ENCODE data around the gene CFAP61.

The CFAP61 gene

GRCh38 chr20:20038586-20038985 is 13.7 kb upstream of the CFAP61 start:
- DNase-seq = no peak

- no peak for DNase-seq
Measured at GRCh38 chr20:20039752-20040387, 12.5 kb upstream of the CFAP61 start.

GRCh38 chr20:20051767-20052073 is 612 bp upstream of the CFAP61 start:
- DNase-seq = no peak

DNA sequence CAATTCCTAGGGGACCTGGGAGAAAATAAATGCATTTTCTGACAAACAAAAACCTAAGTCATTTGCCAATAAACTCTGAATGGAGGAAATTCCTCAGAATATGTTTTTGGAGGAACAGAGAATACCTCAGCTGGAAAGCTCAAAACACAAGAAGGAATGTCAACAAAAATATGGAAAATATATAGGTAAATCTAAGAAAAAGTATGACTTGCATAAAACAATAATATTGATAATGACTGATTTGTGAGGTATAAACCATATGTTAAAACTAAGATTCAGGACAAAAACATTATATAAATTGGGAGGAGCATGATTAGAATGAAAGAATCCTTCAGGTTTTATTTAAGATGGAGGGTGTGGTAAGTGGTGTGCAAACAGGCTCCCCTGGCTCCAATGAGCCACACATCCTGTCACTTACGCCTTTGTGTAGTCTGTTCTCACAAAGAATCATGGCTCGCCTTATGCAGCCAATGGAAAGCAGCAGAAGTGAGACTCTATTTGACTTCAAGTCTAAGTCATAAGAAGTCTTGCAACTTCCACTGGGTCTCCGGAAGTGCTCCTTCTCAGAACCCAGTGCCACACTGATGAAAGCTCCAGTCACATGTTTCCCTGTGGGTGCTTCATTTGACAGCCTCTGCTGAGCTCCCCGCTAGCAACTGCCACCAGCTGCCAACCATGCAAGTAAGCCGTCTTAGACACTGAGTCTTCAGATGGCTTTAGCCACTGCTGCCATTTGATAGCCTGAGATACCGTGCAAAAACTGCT is 8.1 kb downstream of the CFAP61 start:
- DNase-seq = no peak

GRCh38 chr20:20063941-20064702 is 11.8 kb downstream of the CFAP61 start:
- DNase-seq = no peak

DNA sequence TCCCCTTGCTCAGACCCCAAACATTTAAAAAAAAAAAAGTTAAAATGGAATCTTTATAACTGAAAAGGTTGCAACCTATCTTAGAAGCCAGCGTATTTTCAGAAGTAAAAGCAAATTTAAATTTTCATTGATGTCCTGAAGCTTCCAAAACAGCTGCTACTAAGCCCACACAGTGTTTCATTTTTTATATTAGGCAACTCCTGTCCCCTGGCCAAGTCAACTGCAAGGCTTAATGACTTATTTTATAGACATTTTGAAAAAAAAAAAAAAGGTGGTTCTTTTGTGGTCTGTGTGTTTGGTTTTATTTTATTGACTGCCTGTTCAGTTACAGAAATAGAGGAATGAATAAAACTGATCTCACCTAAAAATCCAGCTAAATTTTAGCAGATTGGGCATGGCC is 13.0 kb downstream of the CFAP61 start:
- no peak for DNase-seq

- no peak for DNase-seq
Measured at GRCh38 chr20:20070871-20071726, 18.8 kb downstream of the CFAP61 start.

DNA sequence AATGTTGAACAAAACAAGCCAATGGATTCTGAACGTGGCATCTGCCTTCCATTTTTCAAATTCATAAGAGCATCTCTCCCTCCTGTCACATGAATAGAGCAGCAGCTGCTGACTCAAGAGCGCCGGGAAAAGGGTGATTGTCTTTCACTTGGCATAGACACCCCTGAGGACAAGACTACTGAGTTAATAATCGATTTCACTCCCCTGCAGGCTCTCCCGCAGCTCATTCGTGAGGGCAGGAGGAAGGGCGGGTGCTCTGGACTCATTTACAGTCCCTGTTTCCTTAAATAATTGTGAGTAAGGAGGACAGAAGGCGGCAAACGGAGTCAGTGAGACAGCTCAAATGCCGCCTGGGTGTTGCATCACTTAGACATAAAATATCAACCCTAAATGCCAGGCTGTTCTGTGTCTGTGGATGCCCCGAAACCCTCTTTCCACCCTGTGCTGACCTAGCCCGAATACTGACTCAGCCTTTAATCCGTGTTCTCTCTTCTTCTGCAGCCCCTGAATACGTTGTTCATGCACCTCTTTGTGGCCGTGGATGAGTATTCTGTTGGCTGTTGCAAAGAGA is 21.6 kb downstream of the CFAP61 start:
- peak; percentile 58 for DNase-seq

- no peak for DNase-seq
Measured at GRCh38 chr20:20075032-20075431, 22.7 kb downstream of the CFAP61 start.

- DNase-seq = no peak
Measured at GRCh38 chr20:20076297-20077065, 24.1 kb downstream of the CFAP61 start.

DNA sequence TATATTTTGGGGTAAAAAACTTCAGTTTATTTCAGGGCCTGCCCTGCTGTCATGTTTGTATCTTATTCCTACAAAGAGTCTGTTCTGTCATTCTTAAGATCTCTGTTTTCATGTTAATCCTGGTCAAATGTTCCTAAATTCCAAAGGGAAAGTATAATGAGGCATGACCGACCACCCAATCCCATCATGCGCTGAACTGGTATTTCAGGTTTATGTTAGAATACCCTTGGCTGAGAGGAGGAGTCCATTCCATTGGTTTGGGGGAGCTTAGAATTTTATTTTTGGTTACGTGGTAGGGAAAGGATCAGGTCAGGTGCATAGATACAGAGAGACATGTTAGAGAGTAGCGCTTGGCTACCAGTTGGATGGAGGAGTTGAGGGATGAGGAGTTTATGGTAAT is 25.7 kb downstream of the CFAP61 start:
- no peak for DNase-seq

DNA sequence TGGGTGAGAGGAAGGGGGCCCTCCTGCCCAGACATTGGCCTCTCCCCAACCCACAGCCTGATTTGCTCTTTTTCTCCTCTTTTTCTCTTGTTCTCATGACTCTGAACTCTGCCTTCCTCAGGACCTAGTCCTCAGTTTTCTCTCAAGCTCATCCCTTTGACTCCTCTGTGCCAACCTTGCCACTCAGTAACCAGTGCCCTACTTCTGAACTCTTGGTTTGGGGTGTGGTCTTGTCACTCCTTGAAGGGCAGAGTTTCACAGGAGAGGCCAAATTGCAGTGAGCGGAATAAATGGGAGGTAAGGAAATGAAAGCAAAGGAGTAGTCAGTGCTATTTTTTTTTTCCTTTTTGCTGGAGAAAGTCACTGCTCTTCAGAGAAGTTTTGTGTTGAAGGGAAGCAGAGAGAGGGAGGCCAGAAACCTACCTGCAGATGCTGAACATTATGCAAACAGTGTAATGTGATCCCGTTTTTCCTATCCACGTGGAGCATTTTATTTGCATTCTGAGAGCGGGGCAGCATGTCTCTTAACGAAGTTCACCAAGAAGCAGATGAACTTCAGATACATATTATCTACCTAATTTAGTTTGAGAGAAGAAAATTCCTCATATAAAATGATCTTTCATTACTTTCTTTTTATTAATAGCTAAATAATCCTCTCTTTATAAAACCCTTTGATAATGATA is 26.9 kb downstream of the CFAP61 start:
- no peak for DNase-seq

- peak; percentile 67 for DNase-seq
Measured at GRCh38 chr20:20083807-20084206, 31.5 kb downstream of the CFAP61 start.

- DNase-seq = no peak
Measured at GRCh38 chr20:20084296-20084752, 32.0 kb downstream of the CFAP61 start.

- no peak for DNase-seq
Measured at GRCh38 chr20:20085071-20085470, 32.7 kb downstream of the CFAP61 start.

DNA sequence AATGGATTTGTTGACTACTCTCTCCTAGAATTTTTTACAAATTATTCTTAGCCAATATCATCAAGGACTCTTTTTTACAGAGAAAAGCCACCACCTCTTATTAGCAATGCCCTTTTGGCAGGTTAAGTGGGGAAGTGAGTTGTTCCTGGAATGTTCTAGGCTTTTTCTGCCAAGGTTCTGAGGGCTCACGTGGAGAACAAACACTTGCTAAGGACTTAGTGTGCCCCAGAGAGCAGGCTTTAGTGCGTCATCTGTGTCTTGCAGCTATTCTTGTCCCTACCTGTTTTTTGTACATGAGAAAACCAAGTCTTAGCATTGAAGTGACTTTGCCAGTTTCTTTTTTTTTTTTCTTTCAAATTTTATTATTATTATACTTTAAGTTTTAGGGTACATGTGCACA is 33.5 kb downstream of the CFAP61 start:
- no peak for DNase-seq

GRCh38 chr20:20089018-20089417 is 36.7 kb downstream of the CFAP61 start:
- no peak for DNase-seq

DNA sequence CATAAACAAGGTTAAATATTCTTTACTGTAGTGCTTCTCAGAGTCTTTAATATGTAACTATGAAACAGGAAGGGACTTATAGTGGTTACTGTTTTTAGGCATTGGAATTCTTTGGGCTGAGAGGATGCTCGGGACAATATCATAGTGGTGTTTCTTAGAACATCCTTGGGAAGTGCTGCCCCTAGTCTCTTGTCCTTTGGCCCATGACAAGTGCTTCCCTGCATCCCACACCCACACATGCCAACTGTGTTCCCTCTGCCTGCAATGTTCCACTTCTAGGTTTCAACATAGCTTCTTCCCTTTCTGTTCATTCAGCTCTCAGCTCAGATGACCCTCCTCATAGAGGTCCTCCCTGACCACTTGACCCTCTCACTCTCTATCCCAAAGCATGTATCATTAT is 37.6 kb downstream of the CFAP61 start:
- DNase-seq = no peak

- no peak for DNase-seq
Measured at GRCh38 chr20:20092827-20093226, 40.5 kb downstream of the CFAP61 start.

DNA sequence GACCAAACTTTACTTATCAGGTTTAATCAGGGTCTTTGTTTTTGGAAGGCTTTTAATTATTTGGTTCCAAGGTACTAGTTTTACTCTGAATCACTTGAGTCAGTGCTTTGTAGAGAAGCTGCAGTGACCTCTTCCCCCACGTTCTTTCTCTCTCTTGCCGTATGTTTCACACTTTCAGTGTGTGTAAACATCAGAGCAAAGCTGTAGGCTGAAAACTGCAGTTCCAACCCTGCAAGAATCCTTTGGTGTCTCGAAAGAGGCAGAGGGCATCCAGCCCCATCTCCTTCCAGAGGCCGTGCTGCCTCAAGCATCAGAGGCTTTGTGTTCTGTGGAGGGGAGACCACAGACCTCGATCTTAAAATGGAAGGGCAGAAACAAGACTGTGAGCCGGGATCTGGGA is 42.1 kb downstream of the CFAP61 start:
- DNase-seq = no peak

All from NCI-H1417 treated with DMSO at 0.1 percent for 48 hours (cell line).